ENCODE results near the gene BICC1.

The BICC1 gene

GRCh38 chr10:58836991-58837575 is 324.4 kb downstream of the BICC1 start:
- no peaks in the 10 kb centered on the region for H3K79me2 ChIP-seq (ENCODE audit: insufficient read depth, low read depth)
- no peak overlapping the region for H3K27ac ChIP-seq

GRCh38 chr10:58837826-58838225 is 325.2 kb downstream of the BICC1 start:
- Histone ChIP-seq H3K4me2 (no peak overlapping the region), H3K79me2 (ENCODE audit: insufficient read depth, low read depth) (no peaks in the 10 kb centered on the region), H2AFZ (ENCODE audit: low read depth) (no peak overlapping the region), H3K4me3 (IDR thresholded peaks at IDR 0.05; ENCODE audit: insufficient read depth, low read depth, low read length) (no peak overlapping the region), H3K36me3 (ENCODE audit: insufficient read depth) (no peaks in the 10 kb centered on the region), H3K27ac (no peak overlapping the region), H4K20me1 (ENCODE audit: insufficient read depth) (no peaks in the 10 kb centered on the region), H3K27me3 (ENCODE audit: insufficient read depth, low read depth) (no peaks in the 10 kb centered on the region), H3K9ac (no peak overlapping the region), H3K4me1 (ENCODE audit: low read depth, poor library complexity, severe bottlenecking) (no peaks in the 10 kb centered on the region)
- no peak for TF ChIP-seq CTCF (conservative IDR thresholded peaks at IDR 0.05; ENCODE audit: low read depth, low read length)

More at GRCh38 chr10:58836991-58837575, 324.4 kb downstream of the BICC1 start:
- Histone ChIP-seq H2AFZ (ENCODE audit: low read depth) (no peak overlapping the region), H4K20me1 (ENCODE audit: insufficient read depth) (no peaks in the 10 kb centered on the region), H3K4me1 (ENCODE audit: low read depth, poor library complexity, severe bottlenecking) (no peaks in the 10 kb centered on the region), H3K27me3 (ENCODE audit: insufficient read depth, low read depth) (no peaks in the 10 kb centered on the region), H3K4me2 (no peak overlapping the region), H3K9ac (no peak overlapping the region), H3K4me3 (IDR thresholded peaks at IDR 0.05; ENCODE audit: insufficient read depth, low read depth, low read length) (no peak overlapping the region), H3K36me3 (ENCODE audit: insufficient read depth) (no peaks in the 10 kb centered on the region)
- no peak for TF ChIP-seq CTCF (conservative IDR thresholded peaks at IDR 0.05; ENCODE audit: low read depth, low read length)

- no peak overlapping the region for H2AFZ ChIP-seq (ENCODE audit: low read depth)
- TF ChIP-seq CTCF (conservative IDR thresholded peaks at IDR 0.05; ENCODE audit: low read depth, low read length) = no peak
- H3K27me3 ChIP-seq (ENCODE audit: insufficient read depth, low read depth) = no peaks in the 10 kb centered on the region
- no peak overlapping the region for H3K27ac ChIP-seq
- H3K4me1 ChIP-seq (ENCODE audit: low read depth, poor library complexity, severe bottlenecking) = no peaks in the 10 kb centered on the region
- H3K79me2 ChIP-seq (ENCODE audit: insufficient read depth, low read depth) = no peaks in the 10 kb centered on the region
- H3K4me3 ChIP-seq (IDR thresholded peaks at IDR 0.05; ENCODE audit: insufficient read depth, low read depth, low read length) = no peak overlapping the region
- no peak overlapping the region for H3K4me2 ChIP-seq
- no peaks in the 10 kb centered on the region for H3K36me3 ChIP-seq (ENCODE audit: insufficient read depth)
- no peaks in the 10 kb centered on the region for H4K20me1 ChIP-seq (ENCODE audit: insufficient read depth)
- H3K9ac ChIP-seq = no peak overlapping the region
Measured at GRCh38 chr10:58838561-58839208, 326.0 kb downstream of the BICC1 start.

- Histone ChIP-seq H2AFZ (ENCODE audit: low read depth) (no peak overlapping the region), H3K9ac (no peak overlapping the region), H3K79me2 (ENCODE audit: insufficient read depth, low read depth) (no peaks in the 10 kb centered on the region), H3K4me3 (IDR thresholded peaks at IDR 0.05; ENCODE audit: insufficient read depth, low read depth, low read length) (no peak overlapping the region), H3K4me2 (no peak overlapping the region), H4K20me1 (ENCODE audit: insufficient read depth) (no peaks in the 10 kb centered on the region), H3K27ac (no peak overlapping the region), H3K36me3 (ENCODE audit: insufficient read depth) (no peaks in the 10 kb centered on the region), H3K27me3 (ENCODE audit: insufficient read depth, low read depth) (no peaks in the 10 kb centered on the region), H3K4me1 (ENCODE audit: low read depth, poor library complexity, severe bottlenecking) (no peaks in the 10 kb centered on the region)
- TF ChIP-seq CTCF (conservative IDR thresholded peaks at IDR 0.05; ENCODE audit: low read depth, low read length) = no peak
Measured at GRCh38 chr10:58839771-58840170, 327.1 kb downstream of the BICC1 start.

Measured in KMS-11 (cell line).